Measurements from ENCODE around the gene RASSF10. TPM values are rescaled to one million over a fixed set of nuclear protein-coding genes. Genes with fewer than 3 reads are reported as not detected.

Gene RASSF10
- total RNA-seq, 1 experiment from 2014 or later = not detected

DNA sequence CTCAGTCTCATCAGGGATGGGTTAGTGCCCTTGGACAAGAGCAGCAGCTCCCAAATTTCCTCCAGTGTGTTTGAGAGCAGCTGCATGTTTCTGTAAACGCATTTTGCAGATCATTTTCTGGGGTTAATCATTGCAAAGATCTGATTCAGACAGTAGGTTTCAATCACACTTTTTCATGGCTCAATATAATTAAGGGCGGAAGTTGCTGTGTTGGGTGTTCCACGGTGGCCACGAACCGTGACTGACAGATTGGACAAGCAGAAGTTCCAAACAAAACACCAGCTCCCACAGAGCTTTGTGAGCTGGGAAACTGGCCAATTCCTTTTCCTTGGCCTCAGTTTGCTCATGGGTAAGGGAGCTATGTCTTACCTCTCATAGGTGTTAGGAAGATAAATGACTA lies 8.4 kb upstream of the RASSF10 start:
- TF ChIP-seq, protein P1, sequence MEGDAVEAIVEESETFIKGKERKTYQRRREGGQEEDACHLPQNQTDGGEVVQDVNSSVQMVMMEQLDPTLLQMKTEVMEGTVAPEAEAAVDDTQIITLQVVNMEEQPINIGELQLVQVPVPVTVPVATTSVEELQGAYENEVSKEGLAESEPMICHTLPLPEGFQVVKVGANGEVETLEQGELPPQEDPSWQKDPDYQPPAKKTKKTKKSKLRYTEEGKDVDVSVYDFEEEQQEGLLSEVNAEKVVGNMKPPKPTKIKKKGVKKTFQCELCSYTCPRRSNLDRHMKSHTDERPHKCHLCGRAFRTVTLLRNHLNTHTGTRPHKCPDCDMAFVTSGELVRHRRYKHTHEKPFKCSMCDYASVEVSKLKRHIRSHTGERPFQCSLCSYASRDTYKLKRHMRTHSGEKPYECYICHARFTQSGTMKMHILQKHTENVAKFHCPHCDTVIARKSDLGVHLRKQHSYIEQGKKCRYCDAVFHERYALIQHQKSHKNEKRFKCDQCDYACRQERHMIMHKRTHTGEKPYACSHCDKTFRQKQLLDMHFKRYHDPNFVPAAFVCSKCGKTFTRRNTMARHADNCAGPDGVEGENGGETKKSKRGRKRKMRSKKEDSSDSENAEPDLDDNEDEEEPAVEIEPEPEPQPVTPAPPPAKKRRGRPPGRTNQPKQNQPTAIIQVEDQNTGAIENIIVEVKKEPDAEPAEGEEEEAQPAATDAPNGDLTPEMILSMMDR (IDR thresholded peaks at IDR 0.05; ENCODE audit: unreplicated experiment) = no peak
- Mint-ChIP-seq H3K27ac (ENCODE audit: low read depth, unreplicated experiment) (no peak overlapping the region), H3K36me3 (ENCODE audit: insufficient read depth, unreplicated experiment) (no peaks in the 10 kb centered on the region), H3K9me3 (ENCODE audit: unreplicated experiment) (no peaks in the 10 kb centered on the region), H3K4me3 (ENCODE audit: unreplicated experiment) (no peak overlapping the region), H3K4me1 (ENCODE audit: insufficient read depth, unreplicated experiment) (no peaks in the 10 kb centered on the region), H3K27me3 (ENCODE audit: insufficient read depth, unreplicated experiment) (no peaks in the 10 kb centered on the region)
- no peak for DNase-seq (ENCODE audit: unreplicated experiment)
- intact Hi-C loops (cut with micrococcal nuclease) = no loop called here
- CTCF ChIA-PET = interaction anchor here (0.7 kb wide), 1 partner anchor 11 kb away, joined by 3 read pairs; no protein-coding TSS in a partner anchor
- POLR2A ChIA-PET = no interaction called here
- BruUV-seq (replicated peaks) = no TSS peak

DNA sequence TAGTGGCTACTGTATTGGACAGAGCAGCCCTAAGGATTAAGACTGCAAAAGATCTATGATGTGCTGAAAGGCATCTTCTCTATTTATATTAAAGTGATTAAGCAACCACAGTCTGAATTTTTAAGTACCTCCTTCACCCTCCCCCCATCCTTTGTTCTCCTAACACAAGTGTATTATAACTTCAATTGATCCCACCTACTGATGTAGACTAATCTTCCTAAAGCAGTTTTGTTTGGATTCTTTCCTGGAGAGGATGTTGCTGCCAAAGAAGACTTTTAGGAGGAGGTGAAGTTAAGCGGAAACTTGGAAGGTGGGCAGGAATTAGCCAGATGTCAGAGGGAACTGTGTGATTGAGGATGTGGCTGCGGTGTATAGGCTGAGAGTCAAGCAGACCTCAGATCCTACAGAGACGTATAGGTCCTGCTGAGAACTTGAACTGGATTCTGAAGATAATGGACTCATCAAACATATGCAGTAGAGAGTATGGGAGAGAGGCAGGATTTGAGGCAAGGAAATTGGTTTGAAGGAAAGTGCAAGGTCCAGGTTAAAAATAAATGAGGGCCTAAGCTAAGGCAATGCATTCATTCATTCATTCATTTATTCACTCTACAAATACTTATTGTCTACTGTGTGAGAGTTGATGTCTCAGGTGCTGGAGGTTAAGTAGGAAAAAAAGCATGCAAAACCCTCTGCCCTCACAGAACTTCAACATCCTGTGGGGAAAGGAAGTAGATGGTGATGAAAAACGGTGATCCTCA lies 5.2 kb upstream of the RASSF10 start:
- DNase-seq (ENCODE audit: unreplicated experiment) = no peak
- Mint-ChIP-seq H3K27ac (ENCODE audit: low read depth, unreplicated experiment) (no peak overlapping the region), H3K4me1 (ENCODE audit: insufficient read depth, unreplicated experiment) (no peaks in the 10 kb centered on the region), H3K4me3 (ENCODE audit: unreplicated experiment) (no peak overlapping the region), H3K36me3 (ENCODE audit: insufficient read depth, unreplicated experiment) (no peaks in the 10 kb centered on the region), H3K27me3 (ENCODE audit: insufficient read depth, unreplicated experiment) (no peaks in the 10 kb centered on the region), H3K9me3 (ENCODE audit: unreplicated experiment) (no peaks in the 10 kb centered on the region)
- intact Hi-C loops (cut with micrococcal nuclease) = no loop called here
- CTCF ChIA-PET = interaction anchor here (1.1 kb wide), 1 partner anchor 13 kb away, joined by 5 read pairs; no protein-coding TSS in a partner anchor
- BruUV-seq (replicated peaks) = no TSS peak
- POLR2A ChIA-PET = interaction anchor here (0.6 kb wide), 1 partner anchor 24 kb away, joined by 5 read pairs; no protein-coding TSS in a partner anchor
- TF ChIP-seq, protein P1 (IDR thresholded peaks at IDR 0.05; ENCODE audit: unreplicated experiment) = no peak

DNA sequence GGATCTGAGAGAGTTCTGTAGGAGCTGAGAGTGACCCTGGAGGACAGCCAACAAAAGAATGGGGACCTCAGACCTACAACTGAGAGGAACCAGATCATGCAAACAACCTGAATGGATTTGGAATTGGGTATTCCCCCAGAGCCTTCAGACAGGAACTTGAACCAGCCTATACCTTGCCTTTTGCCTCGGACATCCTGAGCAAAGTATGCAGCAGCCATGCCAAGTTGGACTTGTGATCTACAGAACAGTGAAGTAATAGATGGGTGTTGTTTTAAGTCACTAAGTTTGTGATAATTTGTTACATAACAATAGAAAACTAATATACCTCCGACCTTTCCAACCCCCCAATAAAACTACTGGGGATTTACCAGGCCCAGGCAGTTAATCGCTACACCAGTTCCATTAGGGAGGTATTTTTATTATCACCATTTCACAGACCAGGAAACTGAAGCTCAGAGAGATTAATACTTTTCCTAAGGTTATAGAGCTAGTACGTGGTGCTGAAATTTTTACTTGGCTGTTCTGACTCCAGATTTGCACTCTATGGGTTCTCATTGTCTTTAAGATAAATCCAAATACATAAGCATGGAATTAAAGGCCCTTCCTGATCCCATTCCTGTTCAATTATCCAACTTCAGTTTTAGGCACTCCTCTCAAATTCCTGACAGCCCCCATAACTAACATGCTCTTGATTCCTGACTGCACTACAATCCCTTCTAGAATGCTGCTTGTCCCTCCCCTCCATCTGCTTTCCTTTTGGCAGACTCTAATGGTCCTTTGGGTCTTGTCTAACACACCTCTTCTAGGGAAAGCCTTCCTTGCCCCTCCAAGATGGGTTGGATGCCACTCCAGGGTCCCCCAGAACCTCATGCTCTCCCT lies 1.7 kb upstream of the RASSF10 start:
- POLR2A ChIA-PET = no interaction called here

More for the DNA sequence above, 1.7 kb upstream of the RASSF10 start:
- no peaks in the 10 kb centered on the region for H3K36me3 Mint-ChIP-seq (ENCODE audit: insufficient read depth, unreplicated experiment)
- DNase-seq (ENCODE audit: unreplicated experiment) = no peak
- no TSS peak for BruUV-seq (replicated peaks)
- no peaks in the 10 kb centered on the region for H3K4me1 Mint-ChIP-seq (ENCODE audit: insufficient read depth, unreplicated experiment)
- H3K9me3 Mint-ChIP-seq (ENCODE audit: unreplicated experiment) = no peaks in the 10 kb centered on the region
- H3K4me3 Mint-ChIP-seq (ENCODE audit: unreplicated experiment) = no peak overlapping the region
- no peak overlapping the region for H3K27ac Mint-ChIP-seq (ENCODE audit: low read depth, unreplicated experiment)
- intact Hi-C loops (cut with micrococcal nuclease) = no loop called here
- H3K27me3 Mint-ChIP-seq (ENCODE audit: insufficient read depth, unreplicated experiment) = peaks cover 15% of the 10 kb centered on the region
- TF ChIP-seq, protein P1 (IDR thresholded peaks at IDR 0.05; ENCODE audit: unreplicated experiment) = no peak
- CTCF ChIA-PET = interaction anchor here (0.6 kb wide), 1 partner anchor 44 kb away, joined by 4 read pairs; no protein-coding TSS in a partner anchor

Data from MCF 10A (cell line).